Sigmoid colon (tissue), 7 donors: Measurements from ENCODE around the gene GDPD3. TPM values are rescaled to one million over a fixed set of nuclear protein-coding genes. Genes with fewer than 3 reads are reported as not detected.

Experiments used
- DNase-seq: peaks from one replicate; pipeline ENCODE4 v3.0.0-alpha.2; 2019
- H3K27ac ChIP-seq, 4 donors: fragments of 200-600 bp; sonication (generic); one replicate each; pipeline ENCODE4 v1.5.1; 2016 to 2019; ENCODE audit warnings: mild to moderate bottlenecking in 1 of 4
- H3K27me3 ChIP-seq, 3 donors: fragments of 200-600 bp; sonication (generic); one replicate each; pipeline ENCODE4 v1.5.1; 2019; ENCODE audit warnings: mild to moderate bottlenecking in 1 of 3
- H3K36me3 ChIP-seq, 4 donors: fragments of 200-600 bp; sonication (generic); one replicate each; pipeline ENCODE4 v1.5.1; 2016 to 2019
- H3K4me1 ChIP-seq, 4 donors: fragments of 200-600 bp; sonication (generic); one replicate each; pipeline ENCODE4 v1.5.1; 2017 to 2019
- H3K4me3 ChIP-seq, 4 donors: fragments of 200-600 bp; sonication (generic); one replicate each; pipeline ENCODE4 v1.5.1; 2017 to 2019; ENCODE audit warnings: mild to moderate bottlenecking in 2 of 4, moderate library complexity in 1 of 4
- H3K9me3 ChIP-seq, 4 donors: fragments of 200-600 bp in 3 of 4; sonication (generic) in 3 of 4; one replicate each; pipeline versions ENCODE4 v1.5.1 to v1.6.1; 2013 to 2019
- EP300 ChIP-seq, 4 donors: sonication (generic); formaldehyde crosslinking; IDR thresholded peaks; one replicate each; pipeline ENCODE4 v1.6.1; 2017; ENCODE audit warnings: antibody characterized with exemption in 4 of 4
- POLR2A ChIP-seq, 2 donors: fragments of 450-650 bp; IDR thresholded peaks; one replicate each; pipeline ENCODE4 v1.6.1; 2016; ENCODE audit warnings: antibody characterized with exemption in 2 of 2, mild to moderate bottlenecking in 2 of 2, moderate library complexity in 2 of 2
- POLR2AphosphoS5 ChIP-seq, 4 donors: sonication (generic); formaldehyde crosslinking; IDR thresholded peaks; one replicate each; pipeline ENCODE4 v1.6.1; 2017; ENCODE audit warnings: antibody characterized with exemption in 4 of 4
- WGBS, 2 donors: extraction: QIAGEN DNeasy Blood & Tissue Kit; methylation state at CpG; one replicate each; pipeline ENCODE4 v1.1.7; 2013; 5-methylcytosine and 5-hydroxymethylcytosine counted together
- intact Hi-C: fragments of 100-400 bp; cut with DNase I; formaldehyde crosslinking; loops from one replicate; pipeline ENCODE4 v1.15.1; 2023
- polyA plus RNA-seq, 3 donors: library from polyadenylated mRNA; stranded (reverse); fragments of 200-250 nt; gene quantifications; one replicate each; pipeline ENCODE4 v1.2.3, GENCODE V29; 2013
- total RNA-seq, 4 donors: library from RNA; depleted of rRNA; stranded (reverse); fragments of >200 nt; gene quantifications; one replicate each; pipeline ENCODE4 v1.1.0, GENCODE V29; 2016
- TF ChIP-seq, protein P1 (sequence below), 4 experiments: fragments of 450-650 bp in 3 of 4; fragments of 200-600 bp in 1 of 4; IDR thresholded peaks; one replicate each; pipeline ENCODE4 v1.5.1; 2016 to 2019; ENCODE audit warnings: antibody characterized with exemption in 4 of 4, mild to moderate bottlenecking in 3 of 4, moderate library complexity in 2 of 4
- donor health status: healthy with polysubstance abuse.
- donor health status: Bipolar disorder and iron deficiency.
- donor health status: healthy.

Gene GDPD3
- total and polyA plus RNA-seq, 7 donors = 0.54 to 68.8 (median 8.0) TPM

GRCh38 chr16:30063278-30063892 lies 50.0 kb downstream of the GDPD3 start:
- Histone ChIP-seq H3K4me3 (peak overlapping the region; percentile 73 to 98 (median 82)), H3K27me3 (no peaks in the 10 kb centered on the region), H3K36me3 (peaks cover 8 to 14% (median 11%) of the 10 kb centered on the region in 4 donors), H3K4me1 (peaks cover 0 to 37% (median 29%) of the 10 kb centered on the region in 4 donors), H3K27ac (peak overlapping the region; percentile 96 to 100 (median 98)), H3K9me3 (no peaks in the 10 kb centered on the region)
- WGBS, 2 donors = 63 to 77% methylated on average over 12 of the region's 12 CpGs
- peak; percentile 78 for DNase-seq
- intact Hi-C loops = no loop called here
- TF ChIP-seq, protein P1, sequence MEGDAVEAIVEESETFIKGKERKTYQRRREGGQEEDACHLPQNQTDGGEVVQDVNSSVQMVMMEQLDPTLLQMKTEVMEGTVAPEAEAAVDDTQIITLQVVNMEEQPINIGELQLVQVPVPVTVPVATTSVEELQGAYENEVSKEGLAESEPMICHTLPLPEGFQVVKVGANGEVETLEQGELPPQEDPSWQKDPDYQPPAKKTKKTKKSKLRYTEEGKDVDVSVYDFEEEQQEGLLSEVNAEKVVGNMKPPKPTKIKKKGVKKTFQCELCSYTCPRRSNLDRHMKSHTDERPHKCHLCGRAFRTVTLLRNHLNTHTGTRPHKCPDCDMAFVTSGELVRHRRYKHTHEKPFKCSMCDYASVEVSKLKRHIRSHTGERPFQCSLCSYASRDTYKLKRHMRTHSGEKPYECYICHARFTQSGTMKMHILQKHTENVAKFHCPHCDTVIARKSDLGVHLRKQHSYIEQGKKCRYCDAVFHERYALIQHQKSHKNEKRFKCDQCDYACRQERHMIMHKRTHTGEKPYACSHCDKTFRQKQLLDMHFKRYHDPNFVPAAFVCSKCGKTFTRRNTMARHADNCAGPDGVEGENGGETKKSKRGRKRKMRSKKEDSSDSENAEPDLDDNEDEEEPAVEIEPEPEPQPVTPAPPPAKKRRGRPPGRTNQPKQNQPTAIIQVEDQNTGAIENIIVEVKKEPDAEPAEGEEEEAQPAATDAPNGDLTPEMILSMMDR (IDR thresholded peaks at IDR 0.05) = no peak
- TF ChIP-seq POLR2A (IDR thresholded peaks at IDR 0.05) = no peak
- TF ChIP-seq EP300 (IDR thresholded peaks at IDR 0.05) = no peak
- TF ChIP-seq POLR2AphosphoS5 (IDR thresholded peaks at IDR 0.05) = no peak

DNA sequence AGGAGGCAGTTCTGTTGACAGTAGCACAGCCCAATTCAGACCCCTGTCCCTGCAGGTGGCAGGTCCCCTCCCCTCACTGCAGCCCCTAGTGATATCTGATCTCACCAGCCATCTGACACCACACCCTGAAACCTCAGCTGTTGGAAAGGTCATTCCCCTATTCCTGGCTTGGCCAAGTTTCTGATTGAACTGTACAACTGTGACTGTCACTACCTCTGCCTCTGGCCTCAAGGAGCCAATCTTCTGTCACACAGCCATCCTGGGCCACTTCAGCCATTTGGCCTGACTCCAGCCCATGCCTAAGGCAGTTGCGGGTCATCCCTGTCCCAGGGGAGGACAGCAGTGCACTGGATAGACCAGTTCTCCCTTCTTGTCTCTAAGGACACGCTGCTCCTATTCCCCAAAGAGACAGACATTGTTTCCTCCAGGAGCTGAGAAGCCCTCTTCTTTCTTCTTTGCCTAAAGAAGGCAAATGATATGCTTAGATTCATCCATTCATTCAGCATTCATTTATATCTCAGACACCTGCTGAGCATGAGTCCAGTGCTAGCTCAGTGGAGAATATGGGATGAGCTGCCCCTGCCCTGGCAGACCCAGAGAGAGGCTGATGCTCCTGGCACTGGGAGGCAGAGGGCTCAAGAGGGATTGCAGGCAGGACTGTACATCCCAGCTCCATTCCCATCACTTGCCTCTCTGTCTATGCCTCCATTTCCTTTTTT lies 52.3 kb downstream of the GDPD3 start:
- no peak for DNase-seq
- intact Hi-C loops = no loop called here
- H3K27ac ChIP-seq = peak overlapping the region in 1 of 4 donors; percentile 30
- H3K4me1 ChIP-seq = peaks cover 0 to 17% (median 12%) of the 10 kb centered on the region in 4 donors
- no peaks in the 10 kb centered on the region for H3K27me3 ChIP-seq
- H3K4me3 ChIP-seq = no peak overlapping the region
- H3K36me3 ChIP-seq = no peaks in the 10 kb centered on the region
- WGBS, 2 donors = 78 to 86% methylated on average over 2 of the region's 2 CpGs
- no peaks in the 10 kb centered on the region for H3K9me3 ChIP-seq
- TF ChIP-seq EP300 (IDR thresholded peaks at IDR 0.05) (no peak), POLR2AphosphoS5 (IDR thresholded peaks at IDR 0.05) (no peak), POLR2A (IDR thresholded peaks at IDR 0.05) (no peak)
- TF ChIP-seq, protein P1 (IDR thresholded peaks at IDR 0.05) = no peak

DNA sequence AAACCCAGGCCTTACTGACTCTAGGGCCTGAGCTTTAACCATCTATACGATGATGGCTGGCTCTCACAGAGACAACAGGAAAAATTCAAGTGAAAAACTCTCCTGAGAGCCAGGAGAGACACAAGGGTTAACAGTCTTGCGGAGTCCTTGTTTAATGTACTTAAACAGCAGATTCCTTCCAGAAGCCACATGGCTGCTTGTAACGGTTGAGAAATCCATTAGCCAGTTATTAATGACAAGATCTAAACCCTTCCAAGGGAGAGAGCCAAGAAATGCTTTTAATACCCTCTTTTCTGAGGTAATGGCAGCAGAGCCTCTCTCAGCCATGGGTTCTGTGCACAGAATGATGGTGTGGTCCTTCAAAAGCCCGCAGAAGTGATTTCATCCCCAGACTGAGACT lies 53.0 kb downstream of the GDPD3 start:
- no peaks in the 10 kb centered on the region for H3K27me3 ChIP-seq
- TF ChIP-seq EP300 (IDR thresholded peaks at IDR 0.05) (no peak), POLR2AphosphoS5 (IDR thresholded peaks at IDR 0.05) (no peak), POLR2A (IDR thresholded peaks at IDR 0.05) (no peak)
- TF ChIP-seq, protein P1 (IDR thresholded peaks at IDR 0.05) = no peak
- H3K9me3 ChIP-seq = no peaks in the 10 kb centered on the region
- intact Hi-C loops = no loop called here
- 86 to 88% methylated on average over 4 of the region's 4 CpGs for WGBS, 2 donors
- peaks cover 0 to 17% (median 12%) of the 10 kb centered on the region in 4 donors for H3K4me1 ChIP-seq
- H3K27ac ChIP-seq = peak overlapping the region in 1 of 4 donors; percentile 30
- no peak overlapping the region for H3K4me3 ChIP-seq
- DNase-seq = no peak
- H3K36me3 ChIP-seq = no peaks in the 10 kb centered on the region

DNA sequence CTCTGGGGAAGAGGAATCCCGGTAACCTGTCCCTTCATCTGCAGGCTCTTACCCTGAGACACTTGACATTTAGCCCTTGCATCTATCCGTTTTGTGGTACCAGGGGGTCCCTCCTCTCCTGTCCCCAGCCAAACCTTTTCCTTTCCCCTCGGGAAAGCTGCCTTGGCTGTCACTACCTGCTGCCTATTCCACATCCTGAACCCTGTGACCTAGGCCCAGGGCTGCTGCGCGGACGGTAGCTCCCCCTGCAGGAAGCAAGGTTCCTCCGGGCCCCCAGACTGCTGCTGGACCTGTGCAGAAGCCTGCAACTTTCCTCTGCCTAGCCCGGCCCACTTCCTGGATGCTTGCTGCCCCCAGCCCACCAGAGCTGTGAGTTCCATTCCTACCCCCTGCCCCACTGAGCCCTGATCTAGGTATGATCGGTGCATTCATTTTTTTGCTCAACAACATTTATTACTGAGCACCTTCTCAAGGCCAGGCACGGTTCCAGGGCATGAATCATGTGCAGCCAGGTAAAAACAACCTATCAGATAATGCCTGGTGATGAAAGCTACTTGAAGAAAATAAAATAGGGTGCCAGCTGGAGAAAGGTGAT lies 58.3 kb downstream of the GDPD3 start:
- TF ChIP-seq POLR2A (IDR thresholded peaks at IDR 0.05) (no peak), EP300 (IDR thresholded peaks at IDR 0.05) (no peak), POLR2AphosphoS5 (IDR thresholded peaks at IDR 0.05) (no peak)
- TF ChIP-seq, protein P1 (IDR thresholded peaks at IDR 0.05) = no peak
- DNase-seq = no peak
- Histone ChIP-seq H3K36me3 (no peaks in the 10 kb centered on the region), H3K27me3 (no peaks in the 10 kb centered on the region), H3K4me3 (no peak overlapping the region), H3K9me3 (no peaks in the 10 kb centered on the region), H3K27ac (no peak overlapping the region), H3K4me1 (peaks cover 0 to 17% (median 13%) of the 10 kb centered on the region in 4 donors)
- intact Hi-C loops = loop anchor here (5.0 kb wide), 1 partner anchor 42 kb away; the partner anchor contains the start of gene YPEL3
- 22 to 34% methylated on average over 10 of the region's 10 CpGs for WGBS, 2 donors

Other genes with a start within 250 kb of the GDPD3 start
- 1 to 10 TPM in 3 of 4 donors, under 1 TPM in 1; 0.66 to 9.1 (median 1.4) TPM for gene SEZ6L2, start 214.0 kb downstream of the GDPD3 start, total RNA-seq
- gene SEZ6L2, start 214.0 kb downstream of the GDPD3 start, polyA plus RNA-seq = 1 to 10 TPM in 2 of 3 donors, under 1 TPM in 1; 0.60 to 6.2 (median 1.6) TPM
- gene ASPHD1, start 213.0 kb downstream of the GDPD3 start, total RNA-seq = 1 to 10 TPM in 2 of 4 donors, under 1 TPM in 1, not detected in 1; 0.95 to 2.2 (median 2.1) TPM
- gene ASPHD1, start 213.0 kb downstream of the GDPD3 start, polyA plus RNA-seq = 1 to 10 TPM; 2.4 to 3.4 (median 3.2) TPM
- gene KCTD13, start 187.3 kb downstream of the GDPD3 start, total RNA-seq = 10 to 100 TPM in 3 of 4 donors, 1 to 10 TPM in 1; 9.8 to 20.5 (median 14.1) TPM
- gene KCTD13, start 187.3 kb downstream of the GDPD3 start, polyA plus RNA-seq = 10 to 100 TPM in 2 of 3 donors, 1 to 10 TPM in 1; 5.4 to 26.1 (median 18.7) TPM
- 100 to 1,000 TPM; 103 to 136 (median 112) TPM for gene TMEM219, start 151.5 kb downstream of the GDPD3 start, total RNA-seq
- gene TMEM219, start 151.5 kb downstream of the GDPD3 start, polyA plus RNA-seq = 100 to 1,000 TPM; 178 to 314 (median 297) TPM
- gene TAOK2, start 139.7 kb downstream of the GDPD3 start, total RNA-seq = 10 to 100 TPM; 26.8 to 38.5 (median 29.7) TPM
- gene TAOK2, start 139.7 kb downstream of the GDPD3 start, polyA plus RNA-seq = 10 to 100 TPM in 2 of 3 donors, 1 to 10 TPM in 1; 9.0 to 42.2 (median 12.7) TPM
- 10 to 100 TPM; 15.8 to 22.7 (median 19.7) TPM for gene HIRIP3, start 117.9 kb downstream of the GDPD3 start, total RNA-seq
- gene HIRIP3, start 117.9 kb downstream of the GDPD3 start, polyA plus RNA-seq = 10 to 100 TPM in 1 of 3 donors, 1 to 10 TPM in 2; 9.0 to 14.4 (median 9.7) TPM
- gene INO80E, start 117.3 kb downstream of the GDPD3 start, total RNA-seq = 100 to 1,000 TPM in 1 of 4 donors, 10 to 100 TPM in 3; 49.2 to 174 (median 54.7) TPM
- 10 to 100 TPM; 50.6 to 89.7 (median 60.1) TPM for gene INO80E, start 117.3 kb downstream of the GDPD3 start, polyA plus RNA-seq
- 1 to 10 TPM in 1 of 4 donors, under 1 TPM in 1, not detected in 2; 0.36 to 3.9 TPM for gene DOC2A, start 102.5 kb downstream of the GDPD3 start, total RNA-seq
- gene DOC2A, start 102.5 kb downstream of the GDPD3 start, polyA plus RNA-seq = 1 to 10 TPM in 2 of 3 donors, under 1 TPM in 1; 0.92 to 4.6 (median 1.8) TPM
- not detected for gene C16orf92, start 90.3 kb downstream of the GDPD3 start, total RNA-seq
- not detected for gene C16orf92, start 90.3 kb downstream of the GDPD3 start, polyA plus RNA-seq
- gene TLCD3B, start 82.3 kb downstream of the GDPD3 start, total RNA-seq = not detected
- under 1 TPM in 1 of 3 donors, not detected in 2; 0.54 TPM for gene TLCD3B, start 82.3 kb downstream of the GDPD3 start, polyA plus RNA-seq
- 1,000 to 10,000 TPM in 1 of 4 donors, 100 to 1,000 TPM in 3; 905 to 1,010 (median 960) TPM for gene ALDOA, start 47.8 kb downstream of the GDPD3 start, total RNA-seq
- gene ALDOA, start 47.8 kb downstream of the GDPD3 start, polyA plus RNA-seq = 1,000 to 10,000 TPM; 1,265 to 1,667 (median 1,498) TPM
- 10 to 100 TPM; 39.2 to 45.6 (median 43.6) TPM for gene PPP4C, start 37.5 kb downstream of the GDPD3 start, total RNA-seq
- 100 to 1,000 TPM; 118 to 155 (median 146) TPM for gene PPP4C, start 37.5 kb downstream of the GDPD3 start, polyA plus RNA-seq
- 1 to 10 TPM in 3 of 4 donors, under 1 TPM in 1; 0.54 to 1.7 (median 1.1) TPM for gene TBX6, start 21.6 kb downstream of the GDPD3 start, total RNA-seq
- gene TBX6, start 21.6 kb downstream of the GDPD3 start, polyA plus RNA-seq = 1 to 10 TPM in 1 of 3 donors, under 1 TPM in 2; 0.23 to 1.1 (median 0.60) TPM
- 100 to 1,000 TPM in 2 of 4 donors, 10 to 100 TPM in 2; 82.1 to 110 (median 103) TPM for gene YPEL3, start 17.3 kb downstream of the GDPD3 start, total RNA-seq
- gene YPEL3, start 17.3 kb downstream of the GDPD3 start, polyA plus RNA-seq = 100 to 1,000 TPM in 2 of 3 donors, 10 to 100 TPM in 1; 57.6 to 126 (median 107) TPM
- 10 to 100 TPM; 43.8 to 59.9 (median 57.6) TPM for gene MAPK3, start 9.7 kb upstream of the GDPD3 start, total RNA-seq
- gene MAPK3, start 9.7 kb upstream of the GDPD3 start, polyA plus RNA-seq = 100 to 1,000 TPM; 214 to 365 (median 321) TPM
- 10 to 100 TPM; 14.7 to 28.0 (median 24.4) TPM for gene CORO1A, start 70.1 kb upstream of the GDPD3 start, total RNA-seq
- 100 to 1,000 TPM in 1 of 3 donors, 10 to 100 TPM in 2; 35.8 to 309 (median 40.2) TPM for gene CORO1A, start 70.1 kb upstream of the GDPD3 start, polyA plus RNA-seq
- 100 to 1,000 TPM in 3 of 4 donors, 10 to 100 TPM in 1; 35.4 to 186 (median 152) TPM for gene BOLA2B, start 80.1 kb upstream of the GDPD3 start, total RNA-seq
- gene BOLA2B, start 80.1 kb upstream of the GDPD3 start, polyA plus RNA-seq = 100 to 1,000 TPM; 414 to 509 (median 434) TPM
- 10 to 100 TPM; 12.0 to 29.6 (median 18.1) TPM for gene SLX1A, start 80.3 kb upstream of the GDPD3 start, total RNA-seq
- 10 to 100 TPM; 46.8 to 77.9 (median 61.9) TPM for gene SLX1A, start 80.3 kb upstream of the GDPD3 start, polyA plus RNA-seq
- 10 to 100 TPM in 3 of 4 donors, 1 to 10 TPM in 1; 8.0 to 26.9 (median 20.3) TPM for gene SULT1A3, start 85.7 kb upstream of the GDPD3 start, total RNA-seq
- gene SULT1A3, start 85.7 kb upstream of the GDPD3 start, polyA plus RNA-seq = 10 to 100 TPM; 17.4 to 21.0 (median 20.1) TPM
- gene NPIPB13, start 134.9 kb upstream of the GDPD3 start, total RNA-seq = 1 to 10 TPM in 3 of 4 donors, under 1 TPM in 1; 0.82 to 5.3 (median 2.6) TPM
- gene NPIPB13, start 134.9 kb upstream of the GDPD3 start, polyA plus RNA-seq = 1 to 10 TPM in 1 of 3 donors, under 1 TPM in 2; 0.60 to 6.9 (median 0.92) TPM
- gene CD2BP2, start 241.8 kb upstream of the GDPD3 start, total RNA-seq = 10 to 100 TPM; 29.9 to 57.3 (median 43.0) TPM
- gene CD2BP2, start 241.8 kb upstream of the GDPD3 start, polyA plus RNA-seq = 10 to 100 TPM; 45.0 to 51.8 (median 48.0) TPM